Smooth muscle cell (in vitro differentiated cells): ENCODE data around the gene UGDH. TPM values are rescaled to one million over a fixed set of nuclear protein-coding genes. Genes with fewer than 3 reads are reported as not detected.

ENCODE experiments used
- DNase-seq: peaks from one replicate; lab custom pipeline; 2025; ENCODE audit not compliant: unreplicated experiment; lab: John Stamatoyannopoulos, UW
- H2AFZ ChIP-seq: fragments of 200-600 bp; sonication (generic); 2 replicates; pipeline ENCODE4 v1.6.0; 2016; ENCODE audit warnings: antibody characterized with exemption, low read depth, mild to moderate bottlenecking
- H3F3A ChIP-seq: fragments of 200-600 bp; sonication (generic); 2 replicates; pipeline ENCODE4 v1.6.0; 2017; ENCODE audit warnings: antibody characterized with exemption, low read depth
- H3K27ac ChIP-seq: fragments of 200-600 bp; sonication (generic); 2 replicates; pipeline ENCODE4 v1.5.1; 2016; ENCODE audit warnings: low read depth, mild to moderate bottlenecking
- H3K27me3 ChIP-seq: fragments of 200-600 bp; sonication (generic); 2 replicates; pipeline ENCODE4 v1.6.1; 2016; ENCODE audit warnings: low read depth, mild to moderate bottlenecking
- H3K36me3 ChIP-seq: fragments of 200-600 bp; sonication (generic); 2 replicates; pipeline ENCODE4 v1.5.1; 2016; ENCODE audit warnings: low read depth
- H3K4me1 ChIP-seq: fragments of 200-600 bp; sonication (generic); 2 replicates; pipeline ENCODE4 v1.5.1; 2016; ENCODE audit warnings: low read depth
- H3K4me2 ChIP-seq: fragments of 200-600 bp; sonication (generic); 2 replicates; pipeline ENCODE4 v1.6.0; 2016; ENCODE audit warnings: mild to moderate bottlenecking
- H3K4me3 ChIP-seq: fragments of 200-600 bp; sonication (generic); 2 replicates; pipeline ENCODE4 v1.5.1; 2016; ENCODE audit warnings: mild to moderate bottlenecking
- H3K79me2 ChIP-seq: fragments of 200-600 bp; sonication (generic); 2 replicates; pipeline ENCODE4 v1.6.0; 2016; ENCODE audit warnings: low read depth, mild to moderate bottlenecking
- H3K9ac ChIP-seq: fragments of 200-600 bp; sonication (generic); 2 replicates; pipeline ENCODE4 v1.6.0; 2016; ENCODE audit warnings: low read depth
- H3K9me3 ChIP-seq: fragments of 200-600 bp; sonication (generic); replicated peaks from 2 replicates; pipeline ENCODE4 v1.5.1; 2016; ENCODE audit warnings: low read depth
- H4K20me1 ChIP-seq: fragments of 200-600 bp; sonication (generic); 2 replicates; pipeline ENCODE4 v1.6.0; 2016; ENCODE audit warnings: low read depth
- CTCF ChIP-seq: fragments of 200-600 bp; sonication (generic); IDR thresholded peaks from 2 replicates; pipeline ENCODE4 v1.5.1; 2017; ENCODE audit warnings: borderline replicate concordance, mild to moderate bottlenecking, antibody characterized with exemption; ENCODE audit not compliant: insufficient read depth, poor library complexity, severe bottlenecking
- WGBS: methylation state at CpG from one replicate; pipeline ENCODE4 v1.1.7; 2016; ENCODE audit warnings: low lambda C conversion rate; 5-methylcytosine and 5-hydroxymethylcytosine counted together
- polyA plus RNA-seq: library from polyadenylated mRNA; unstranded; fragments of >200 nt; fragmentation: Nextera tagmentation; extraction: Ambion mirVana; gene quantifications from 2 replicates; pipeline ENCODE4 v1.2.1, GENCODE V29; 2016
- total RNA-seq: library from RNA; depleted of rRNA; stranded (reverse); fragments of >200 nt; gene quantifications from 2 replicates; pipeline ENCODE4 v1.2.3, GENCODE V29; 2014

UGDH gene
- total and polyA plus RNA-seq, 2 experiments from 2014 or later = 98.0 to 128 TPM

GRCh38 chr4:39452860-39453587 is 74.2 kb downstream of the UGDH start:
- no peaks in the 10 kb centered on the region for H3K9me3 ChIP-seq
- WGBS = 96% methylated on average over 11 of the region's 11 CpGs
- peaks cover 26% of the 10 kb centered on the region for H3K79me2 ChIP-seq
- H4K20me1 ChIP-seq = peaks cover 81% of the 10 kb centered on the region
- no peak overlapping the region for H3K4me2 ChIP-seq
- H3K36me3 ChIP-seq = peaks cover 31% of the 10 kb centered on the region
- H2AFZ ChIP-seq = no peak overlapping the region
- DNase-seq = no peak
- no peak overlapping the region for H3K9ac ChIP-seq
- H3F3A ChIP-seq = peaks cover 55% of the 10 kb centered on the region
- H3K27me3 ChIP-seq = no peaks in the 10 kb centered on the region
- peaks cover 21% of the 10 kb centered on the region for H3K4me1 ChIP-seq
- no peak overlapping the region for H3K27ac ChIP-seq
- no peak overlapping the region for H3K4me3 ChIP-seq
- no peak for TF ChIP-seq CTCF

GRCh38 chr4:39452153-39452859 is 74.9 kb downstream of the UGDH start:
- Histone ChIP-seq H3K4me1 (peaks cover 14% of the 10 kb centered on the region), H3K27me3 (no peaks in the 10 kb centered on the region), H3K4me3 (no peak overlapping the region), H3K9me3 (no peaks in the 10 kb centered on the region), H3K4me2 (no peak overlapping the region), H2AFZ (no peak overlapping the region), H3K27ac (no peak overlapping the region), H3K36me3 (peaks cover 31% of the 10 kb centered on the region), H3F3A (peaks cover 50% of the 10 kb centered on the region), H4K20me1 (peaks cover 74% of the 10 kb centered on the region), H3K9ac (no peak overlapping the region), H3K79me2 (peaks cover 19% of the 10 kb centered on the region)
- no peak for DNase-seq
- WGBS = 91% methylated on average over 6 of the region's 6 CpGs
- no peak for TF ChIP-seq CTCF

- H3K9me3 ChIP-seq = no peaks in the 10 kb centered on the region
- WGBS = 97% methylated on average over 6 of the region's 6 CpGs
- no peak overlapping the region for H3K27ac ChIP-seq
- H3K79me2 ChIP-seq = peaks cover 11% of the 10 kb centered on the region
- H3K4me2 ChIP-seq = no peak overlapping the region
- no peaks in the 10 kb centered on the region for H3K27me3 ChIP-seq
- peaks cover 6% of the 10 kb centered on the region for H3K4me1 ChIP-seq
- no peak for DNase-seq
- peaks cover 44% of the 10 kb centered on the region for H3F3A ChIP-seq
- H2AFZ ChIP-seq = no peak overlapping the region
- peaks cover 66% of the 10 kb centered on the region for H4K20me1 ChIP-seq
- TF ChIP-seq CTCF = no peak
- peaks cover 27% of the 10 kb centered on the region for H3K36me3 ChIP-seq
- H3K4me3 ChIP-seq = no peak overlapping the region
- H3K9ac ChIP-seq = no peak overlapping the region
Observed at GRCh38 chr4:39451423-39452023, 75.7 kb downstream of the UGDH start.
